ENCODE data around the gene L3MBTL4. TPM values are rescaled to one million over a fixed set of nuclear protein-coding genes. Genes with fewer than 3 reads are reported as not detected.

L3MBTL4 gene
- polyA plus RNA-seq, 1 of the 3 experiments (the other 2 are of a cell fraction), result 0.02 TPM

DNA sequence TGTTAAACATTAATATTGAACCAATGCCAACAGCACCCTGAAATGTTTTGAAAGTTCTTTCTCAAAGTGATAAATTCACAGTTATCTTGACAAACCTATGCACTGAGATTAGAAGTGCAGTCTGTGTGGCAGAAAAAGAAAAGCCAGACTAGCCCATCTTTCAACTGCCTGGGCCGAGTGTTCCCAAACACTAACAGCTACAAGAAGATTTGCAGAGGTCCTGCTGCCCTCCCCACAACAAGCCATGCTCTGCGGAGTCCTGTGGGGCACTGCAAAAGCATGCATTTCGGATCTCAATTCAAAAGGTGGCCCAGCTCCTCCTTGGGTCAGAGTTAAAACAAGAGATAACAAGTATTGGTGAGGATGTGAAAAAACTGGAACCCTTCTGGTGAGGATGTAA is 311.0 kb downstream of the L3MBTL4 start:
- Histone ChIP-seq H3K4me1 (ENCODE audit: control insufficient read depth in 1 of 2, insufficient read depth in 2 of 2, low read depth in 1 of 2, low read length in 1 of 2) (no peaks in the 10 kb centered on the region), H2AFZ (ENCODE audit: low read depth) (no peak overlapping the region), H3F3A (replicated peaks; ENCODE audit: insufficient read depth) (no peaks in the 10 kb centered on the region), H3K27ac (ENCODE audit: low read depth in 2 of 2, low read length in 1 of 2) (no peak overlapping the region), H4K20me1 (ENCODE audit: insufficient read depth) (no peaks in the 10 kb centered on the region), H3K4me2 (no peak overlapping the region), H3K36me3 (replicated peaks in 1 of 2; ENCODE audit: control insufficient read depth in 1 of 2, insufficient read depth in 2 of 2, low read length in 1 of 2) (no peaks in the 10 kb centered on the region), H3K4me3 (ENCODE audit: low read depth in 2 of 2, low read length in 1 of 2) (no peak overlapping the region), H3K27me3 (ENCODE audit: insufficient read depth) (no peaks in the 10 kb centered on the region), H3K79me2 (ENCODE audit: insufficient read depth) (no peaks in the 10 kb centered on the region), H3K9me2 (no peaks in the 10 kb centered on the region), H3K9ac (no peak overlapping the region), H3K9me3 (no peaks in the 10 kb centered on the region)
- no peak for DNase-seq
- TF ChIP-seq EP300 (IDR thresholded peaks at IDR 0.05; ENCODE audit: borderline replicate concordance in 1 of 2, low read depth in 1 of 2, low read length in 1 of 2), result no peak
- TF ChIP-seq RXRA (IDR thresholded peaks at IDR 0.05; ENCODE audit: borderline replicate concordance, low read depth), result no peak
- no peak for TF ChIP-seq TCF12 (IDR thresholded peaks at IDR 0.05)
- TF ChIP-seq, protein P1, sequence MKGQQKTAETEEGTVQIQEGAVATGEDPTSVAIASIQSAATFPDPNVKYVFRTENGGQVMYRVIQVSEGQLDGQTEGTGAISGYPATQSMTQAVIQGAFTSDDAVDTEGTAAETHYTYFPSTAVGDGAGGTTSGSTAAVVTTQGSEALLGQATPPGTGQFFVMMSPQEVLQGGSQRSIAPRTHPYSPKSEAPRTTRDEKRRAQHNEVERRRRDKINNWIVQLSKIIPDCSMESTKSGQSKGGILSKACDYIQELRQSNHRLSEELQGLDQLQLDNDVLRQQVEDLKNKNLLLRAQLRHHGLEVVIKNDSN (IDR thresholded peaks at IDR 0.05; ENCODE audit: borderline replicate concordance, low read depth), result no peak
- TF ChIP-seq SMC3 (IDR thresholded peaks at IDR 0.05; ENCODE audit: low read depth, low read length), result no peak
- TF ChIP-seq FOXM1 (IDR thresholded peaks at IDR 0.05; ENCODE audit: low read depth), result no peak
- TF ChIP-seq RFX5 (IDR thresholded peaks at IDR 0.05; ENCODE audit: low read length), result no peak
- no peak for TF ChIP-seq CHD2 (IDR thresholded peaks at IDR 0.05; ENCODE audit: low read length, partially characterized antibody)
- no peak for TF ChIP-seq MEF2A (IDR thresholded peaks at IDR 0.05; ENCODE audit: borderline replicate concordance, low read depth)
- no peak for TF ChIP-seq YY1 (IDR thresholded peaks at IDR 0.05; ENCODE audit: low read depth)
- TF ChIP-seq FOXJ3 (CRISPR knock-in tag; IDR thresholded peaks at IDR 0.05), result no peak
- TF ChIP-seq RAD21 (IDR thresholded peaks at IDR 0.05; ENCODE audit: low read length), result no peak
- 29% methylated on average over 3 of the region's 3 CpGs for WGBS (ENCODE audit: low lambda C conversion rate)
- ChIA-PET CTCF (no interaction called here), POLR2A (no interaction called here)

- Histone ChIP-seq H2AFZ (ENCODE audit: low read depth) (no peak overlapping the region), H3K9me2 (no peaks in the 10 kb centered on the region), H3F3A (replicated peaks; ENCODE audit: insufficient read depth) (no peaks in the 10 kb centered on the region), H3K4me2 (no peak overlapping the region), H3K9ac (no peak overlapping the region), H3K4me1 (ENCODE audit: control insufficient read depth in 1 of 2, insufficient read depth in 2 of 2, low read depth in 1 of 2, low read length in 1 of 2) (no peaks in the 10 kb centered on the region), H3K36me3 (replicated peaks in 1 of 2; ENCODE audit: control insufficient read depth in 1 of 2, insufficient read depth in 2 of 2, low read length in 1 of 2) (no peaks in the 10 kb centered on the region), H3K27ac (ENCODE audit: low read depth in 2 of 2, low read length in 1 of 2) (no peak overlapping the region), H4K20me1 (ENCODE audit: insufficient read depth) (no peaks in the 10 kb centered on the region), H3K9me3 (no peaks in the 10 kb centered on the region), H3K4me3 (ENCODE audit: low read depth in 2 of 2, low read length in 1 of 2) (no peak overlapping the region), H3K79me2 (ENCODE audit: insufficient read depth) (no peaks in the 10 kb centered on the region), H3K27me3 (ENCODE audit: insufficient read depth) (no peaks in the 10 kb centered on the region)
- ChIA-PET POLR2A (no interaction called here), CTCF (no interaction called here)
- no peak for TF ChIP-seq SMC3 (IDR thresholded peaks at IDR 0.05; ENCODE audit: low read depth, low read length)
- no peak for TF ChIP-seq MXI1 (IDR thresholded peaks at IDR 0.05; ENCODE audit: low read depth, low read length)
- TF ChIP-seq, protein P1 (IDR thresholded peaks at IDR 0.05; ENCODE audit: borderline replicate concordance, low read depth), result no peak
- TF ChIP-seq YY1 (IDR thresholded peaks at IDR 0.05; ENCODE audit: low read depth), result no peak
- no peak for TF ChIP-seq RXRA (IDR thresholded peaks at IDR 0.05; ENCODE audit: borderline replicate concordance, low read depth)
- no peak for TF ChIP-seq POLR2AphosphoS5 (IDR thresholded peaks at IDR 0.05; ENCODE audit: low read depth, low read length)
- TF ChIP-seq GATA2 (CRISPR knock-in tag; IDR thresholded peaks at IDR 0.05), result no peak
- TF ChIP-seq, protein P2, sequence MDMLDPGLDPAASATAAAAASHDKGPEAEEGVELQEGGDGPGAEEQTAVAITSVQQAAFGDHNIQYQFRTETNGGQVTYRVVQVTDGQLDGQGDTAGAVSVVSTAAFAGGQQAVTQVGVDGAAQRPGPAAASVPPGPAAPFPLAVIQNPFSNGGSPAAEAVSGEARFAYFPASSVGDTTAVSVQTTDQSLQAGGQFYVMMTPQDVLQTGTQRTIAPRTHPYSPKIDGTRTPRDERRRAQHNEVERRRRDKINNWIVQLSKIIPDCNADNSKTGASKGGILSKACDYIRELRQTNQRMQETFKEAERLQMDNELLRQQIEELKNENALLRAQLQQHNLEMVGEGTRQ (IDR thresholded peaks at IDR 0.05; ENCODE audit: borderline replicate concordance, low read depth, low read length), result no peak
- DNase-seq, result no peak
Observed at GRCh38 chr18:6096730-6097129, 318.0 kb downstream of the L3MBTL4 start.

Measured in SK-N-SH (cell line).